Mucosa of gallbladder (tissue), 1 donor: ENCODE results near the gene MMP15. TPM values are rescaled to one million over a fixed set of nuclear protein-coding genes. Genes with fewer than 3 reads are reported as not detected.
"Not testable (repeated sequence)": the region's sequence is repeated elsewhere in the genome, so short reads cannot be mapped to it uniquely, and the experiment has no call there.

Experiments used
- DNase-seq: peaks from one replicate; pipeline ENCODE4 v3.0.0-alpha.2; 2020; ENCODE audit warnings: low spot score
- total RNA-seq: library from RNA; stranded (reverse); gene quantifications from one replicate; pipeline ENCODE4 v1.2.1, GENCODE V29; 2021
- donor health status: DM: no; HTN: no; CAD: no.

Gene MMP15
- total RNA-seq, 1 donor from 2014 or later, result 109 TPM

DNA sequence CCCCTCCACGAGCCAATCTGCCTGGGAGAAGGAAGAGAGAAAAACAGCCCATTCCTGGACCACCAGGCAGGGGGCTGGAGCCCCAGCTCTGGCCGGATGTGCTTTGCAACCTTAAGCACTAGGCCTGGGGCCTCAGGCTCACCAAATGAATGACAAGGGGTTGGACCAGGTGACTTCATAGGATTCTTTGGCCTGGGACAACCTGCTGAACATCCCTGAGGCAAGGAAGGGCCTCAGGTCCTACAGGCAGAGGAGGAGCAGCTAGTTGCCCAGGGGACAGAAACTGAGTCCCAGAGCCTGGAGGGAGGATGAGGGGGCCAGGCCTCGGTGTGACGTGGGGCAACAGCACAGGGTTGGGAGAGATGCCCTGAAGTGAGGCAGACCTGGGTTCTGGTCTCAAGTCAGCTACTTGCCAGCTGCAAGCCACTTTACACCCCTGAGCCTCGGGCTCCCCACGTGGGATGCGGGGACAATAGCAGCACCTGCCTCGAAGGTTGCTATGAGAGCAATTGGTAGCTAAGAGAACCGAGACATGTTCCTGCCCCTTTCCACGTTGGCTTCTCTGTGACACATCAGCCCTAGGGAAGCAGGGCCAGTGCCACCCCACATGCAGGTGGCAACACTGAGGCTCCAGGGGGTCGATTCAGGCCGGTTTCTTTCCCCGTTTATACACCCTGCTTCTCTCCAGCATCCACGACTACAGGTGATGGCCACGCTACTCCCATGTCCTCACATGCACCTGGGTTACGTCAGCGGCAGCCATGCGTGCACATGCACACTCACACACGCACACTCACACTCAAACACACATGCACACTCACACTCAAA, 61.0 kb downstream of the MMP15 start:
- DNase-seq, result no peak

DNA sequence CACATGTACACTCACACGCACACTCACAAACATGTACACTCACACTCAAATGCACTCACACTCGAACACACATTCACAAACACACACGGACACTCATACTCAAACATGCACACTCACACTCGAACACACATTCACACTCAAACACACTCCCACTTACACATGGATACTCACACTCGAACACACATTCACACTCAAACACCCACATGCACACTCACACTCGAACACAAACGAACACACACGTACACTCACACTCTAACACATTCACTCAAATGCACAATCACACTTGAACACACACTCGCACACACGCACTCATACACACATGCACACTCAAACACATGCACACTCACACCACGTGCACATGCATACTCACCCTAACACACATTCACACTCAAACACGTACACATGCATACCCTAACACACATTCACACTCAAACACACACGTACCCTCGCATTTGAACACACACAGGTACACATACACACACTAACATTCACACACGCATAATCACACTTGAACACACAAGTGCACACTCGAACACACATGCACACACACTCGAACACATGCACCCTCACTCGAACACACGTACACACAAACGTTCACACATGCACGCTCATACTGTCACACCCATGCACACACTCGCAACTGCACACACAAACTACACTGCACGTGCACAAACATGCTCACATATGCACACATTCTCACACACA, 61.8 kb downstream of the MMP15 start:
- DNase-seq, result no peak

DNA sequence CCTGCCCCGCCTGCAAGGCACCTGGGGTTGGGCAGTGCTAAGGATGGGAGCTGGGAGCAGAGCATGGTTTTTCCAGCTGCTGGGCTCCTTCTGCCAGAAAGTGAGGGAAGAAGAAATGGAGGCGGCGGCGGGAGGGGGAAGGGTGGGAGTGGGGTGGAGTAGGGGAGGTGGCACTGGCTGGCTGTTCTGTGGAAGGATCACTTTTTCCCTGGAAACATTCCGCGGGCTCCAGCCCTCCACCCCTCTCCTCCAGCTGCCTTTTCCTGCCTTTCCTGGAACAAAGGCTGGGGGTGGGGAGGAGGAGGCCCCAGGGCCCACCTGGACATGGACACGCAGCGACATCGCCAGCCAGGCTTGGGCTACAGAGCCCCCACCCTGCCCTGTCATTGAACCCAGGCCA, 62.5 kb downstream of the MMP15 start:
- DNase-seq, result no peak

DNA sequence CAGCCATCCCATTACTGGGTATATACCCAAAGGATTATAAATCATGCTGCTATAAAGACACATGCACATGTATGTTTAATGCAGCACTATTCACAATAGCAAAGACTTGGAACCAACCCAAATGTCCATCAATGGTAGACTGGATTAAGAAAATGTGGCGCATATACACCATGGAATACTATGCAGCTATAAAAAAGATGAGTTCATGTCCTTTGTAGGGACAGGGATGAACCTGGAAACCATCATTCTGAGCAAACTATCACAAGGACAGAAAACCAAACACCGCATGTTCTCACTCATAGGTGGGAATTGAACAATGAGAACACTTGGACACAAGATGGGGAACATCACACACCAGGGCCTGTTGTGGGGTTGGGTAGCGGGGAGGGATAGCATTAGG, 64.8 kb downstream of the MMP15 start:
- DNase-seq, result not testable (repeated sequence)

DNA sequence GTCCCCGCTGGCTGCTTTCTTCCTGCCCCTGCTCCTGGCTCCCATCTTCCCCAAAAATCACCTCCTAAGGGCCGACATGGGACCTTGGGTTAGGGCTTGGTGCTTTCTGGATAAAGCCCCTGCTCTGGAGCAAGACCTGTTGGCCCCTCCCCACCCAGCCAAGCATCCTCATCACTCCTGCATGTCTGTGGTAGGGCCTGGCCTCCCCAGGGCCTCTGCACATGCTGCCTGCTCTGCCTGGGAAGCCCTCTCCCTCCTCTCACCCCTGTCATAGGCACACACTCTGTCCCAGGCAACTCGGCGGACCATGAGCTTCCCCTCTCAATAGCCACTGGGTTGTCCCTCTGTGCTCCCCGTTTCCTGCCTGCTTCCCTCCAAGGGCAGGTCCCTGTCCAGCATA, 68.5 kb downstream of the MMP15 start:
- DNase-seq, result no peak

DNA sequence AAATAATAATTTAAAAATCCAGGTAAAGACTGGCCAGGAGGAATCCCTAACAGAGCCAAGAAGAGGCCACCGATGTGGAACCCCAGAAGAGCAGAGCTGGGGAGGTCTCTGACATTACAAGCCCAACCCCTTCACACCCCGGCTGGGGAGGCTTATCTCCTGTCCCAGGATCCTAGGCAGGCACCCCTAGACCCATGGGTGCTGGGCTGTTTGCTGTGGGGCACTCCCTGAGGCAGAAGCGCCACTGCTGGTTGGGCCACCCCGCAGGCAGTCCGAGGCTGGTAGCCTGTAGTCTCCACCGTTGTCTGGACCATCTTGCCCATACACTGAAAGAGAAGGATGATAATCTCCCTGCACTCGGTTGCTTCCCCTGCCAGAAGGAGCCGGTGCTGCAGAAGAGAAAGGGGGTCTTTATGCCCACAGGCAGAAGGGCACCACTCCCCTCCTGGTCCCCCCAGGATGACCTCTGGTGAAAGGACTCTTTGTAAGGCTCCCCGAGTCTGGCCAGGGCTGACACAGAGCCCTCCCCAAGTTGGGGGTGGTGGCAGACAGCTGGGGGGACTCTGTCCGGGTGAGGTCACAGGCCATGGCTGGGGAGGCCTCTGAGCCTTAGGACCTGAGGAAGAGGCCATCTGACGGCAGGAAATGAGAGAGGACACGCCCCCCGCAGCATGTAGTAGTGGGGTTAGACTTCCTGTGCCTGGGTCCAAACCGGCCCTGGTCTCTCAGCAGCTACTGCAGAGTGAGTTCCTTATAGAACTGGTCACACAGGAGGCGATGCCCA, 69.4 kb downstream of the MMP15 start:
- no peak for DNase-seq

DNA sequence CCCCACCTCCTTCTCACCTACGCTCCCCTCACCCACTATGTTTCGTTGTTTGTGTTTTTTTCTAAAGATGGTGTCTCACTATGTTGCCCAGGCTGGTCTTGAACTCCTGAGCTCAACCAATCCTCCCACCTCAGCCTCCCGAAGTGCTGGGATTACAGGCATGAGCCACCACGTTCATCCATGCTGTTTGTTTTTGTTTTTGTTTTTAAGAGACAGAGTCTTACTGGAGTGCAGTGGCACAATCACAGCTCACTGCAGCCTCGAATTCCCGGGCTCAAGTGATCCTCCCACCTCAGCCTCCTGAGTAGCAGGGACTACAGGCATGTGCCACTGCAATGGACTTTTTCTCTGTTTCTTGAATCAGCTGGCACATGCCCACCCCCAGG, 70.0 kb downstream of the MMP15 start:
- DNase-seq, result not testable (repeated sequence)

DNA sequence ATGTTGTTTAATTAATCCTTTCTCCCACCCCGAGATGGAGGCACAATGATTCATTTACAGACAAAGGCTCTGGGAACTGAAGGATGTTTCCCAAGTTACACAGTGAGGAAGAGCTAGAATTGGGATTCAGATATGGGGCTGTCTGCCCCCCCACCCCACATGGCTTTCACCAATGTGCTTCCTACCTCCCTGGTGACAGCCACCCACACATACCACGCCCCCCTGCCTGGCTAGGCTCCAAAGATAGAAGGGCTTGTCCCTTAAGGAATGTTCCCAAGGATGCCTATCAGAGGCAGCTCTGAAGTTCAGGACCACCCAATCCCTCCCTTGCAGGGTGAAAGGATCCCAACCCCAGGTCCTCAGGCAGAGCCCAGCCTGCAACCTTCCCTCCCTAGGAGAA, 70.7 kb downstream of the MMP15 start:
- DNase-seq, result no peak

Other genes starting within 250 kb of the MMP15 start
- 39.3 TPM for gene KIFC3, start 223.3 kb upstream of the MMP15 start, total RNA-seq
- 0.29 TPM for gene CNGB1, start 54.6 kb upstream of the MMP15 start, total RNA-seq
- 12.1 TPM for gene ZNF319, start 25.1 kb upstream of the MMP15 start, total RNA-seq
- 42.4 TPM for gene USB1, start 24.3 kb upstream of the MMP15 start, total RNA-seq
- gene CFAP20, start 103.6 kb downstream of the MMP15 start, total RNA-seq, result 20.9 TPM
- 58.5 TPM for gene CSNK2A2, start 172.4 kb downstream of the MMP15 start, total RNA-seq